ENCODE results near the gene MAGI2.

DNA sequence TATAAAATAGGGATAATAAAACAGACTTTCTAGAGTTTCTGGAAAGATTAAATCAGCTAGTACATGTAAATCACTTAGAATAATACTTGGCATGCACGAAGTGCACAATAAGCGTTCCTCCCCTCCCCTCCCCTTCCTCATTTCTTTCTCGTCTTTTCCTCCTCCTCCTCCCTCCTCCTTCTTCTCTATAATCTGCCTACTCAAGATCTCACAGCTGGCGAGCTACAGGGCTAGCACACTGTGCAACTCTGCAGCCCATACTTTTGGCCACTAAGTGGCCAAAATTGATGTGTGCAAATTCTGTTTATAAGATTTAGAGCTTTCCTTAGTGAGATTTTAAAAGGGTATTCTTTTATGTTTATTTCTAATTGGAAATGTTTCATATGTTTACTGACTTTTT lies 1089.6 kb downstream of the MAGI2 start:
- TF ChIP-seq, protein P1, sequence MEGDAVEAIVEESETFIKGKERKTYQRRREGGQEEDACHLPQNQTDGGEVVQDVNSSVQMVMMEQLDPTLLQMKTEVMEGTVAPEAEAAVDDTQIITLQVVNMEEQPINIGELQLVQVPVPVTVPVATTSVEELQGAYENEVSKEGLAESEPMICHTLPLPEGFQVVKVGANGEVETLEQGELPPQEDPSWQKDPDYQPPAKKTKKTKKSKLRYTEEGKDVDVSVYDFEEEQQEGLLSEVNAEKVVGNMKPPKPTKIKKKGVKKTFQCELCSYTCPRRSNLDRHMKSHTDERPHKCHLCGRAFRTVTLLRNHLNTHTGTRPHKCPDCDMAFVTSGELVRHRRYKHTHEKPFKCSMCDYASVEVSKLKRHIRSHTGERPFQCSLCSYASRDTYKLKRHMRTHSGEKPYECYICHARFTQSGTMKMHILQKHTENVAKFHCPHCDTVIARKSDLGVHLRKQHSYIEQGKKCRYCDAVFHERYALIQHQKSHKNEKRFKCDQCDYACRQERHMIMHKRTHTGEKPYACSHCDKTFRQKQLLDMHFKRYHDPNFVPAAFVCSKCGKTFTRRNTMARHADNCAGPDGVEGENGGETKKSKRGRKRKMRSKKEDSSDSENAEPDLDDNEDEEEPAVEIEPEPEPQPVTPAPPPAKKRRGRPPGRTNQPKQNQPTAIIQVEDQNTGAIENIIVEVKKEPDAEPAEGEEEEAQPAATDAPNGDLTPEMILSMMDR (IDR thresholded peaks at IDR 0.05): no peak
- TF ChIP-seq POLR2A (IDR thresholded peaks at IDR 0.05): no peak

Data from ovary (tissue), 3 donors.